ENCODE results near the gene PGAM2. TPM values are rescaled to one million over a fixed set of nuclear protein-coding genes. Genes with fewer than 3 reads are reported as not detected.
A peak's percentile ranks its signal among the peaks of the same experiment; 100 is the strongest.

Gene PGAM2
- total RNA-seq, 2 experiments from 2014 or later = 1.3 to 1.8 TPM

- ChIA-PET POLR2A (interaction anchor here (1.1 to 2.9 kb wide), 3 partner anchors 9 to 17 kb away, joined by 3 to 8 read pairs (median 4); partner anchors contain the start of gene DBNL), CTCF (no interaction called here)
- intact Hi-C loops (cut with DNase I, micrococcal nuclease) = no loop called here
- no peak overlapping the region for H3K4me3 Mint-ChIP-seq
- Histone ChIP-seq H3K27ac (ENCODE audit: low read depth in 1 of 2, low read length in 2 of 2) (no peak overlapping the region), H3K4me3 (ENCODE audit: low read length) (no peak overlapping the region), H3K9me3 (ENCODE audit: control insufficient read depth in 1 of 2, insufficient read depth in 1 of 2, low read length in 2 of 2) (peaks cover 0 to 6% of the 10 kb centered on the region in 2 experiments), H3K27me3 (ENCODE audit: control insufficient read depth in 1 of 2, insufficient read depth in 2 of 2, low read length in 2 of 2) (no peaks in the 10 kb centered on the region), H3K36me3 (ENCODE audit: insufficient read depth, low read length) (peaks cover 62% of the 10 kb centered on the region), H3K4me1 (ENCODE audit: insufficient read depth, low read length) (peaks cover 21% of the 10 kb centered on the region)
- peak in 1 of 14 experiments; percentile 16 for DNase-seq
- no peak for TF ChIP-seq CTCF (IDR thresholded peaks at IDR 0.05)
- no peaks in the 10 kb centered on the region for H3K27me3 Mint-ChIP-seq
- H3K4me1 Mint-ChIP-seq (ENCODE audit: low read depth) = peaks cover 14% of the 10 kb centered on the region
- no peaks in the 10 kb centered on the region for H3K9me3 Mint-ChIP-seq
- H3K36me3 Mint-ChIP-seq (ENCODE audit: low read depth) = peaks cover 55% of the 10 kb centered on the region
- H3K27ac Mint-ChIP-seq = no peak overlapping the region
- no peak for ATAC-seq (ENCODE audit: poor library complexity)
Observed at GRCh38 chr7:44060948-44061644, 4.3 kb downstream of the PGAM2 start.

GRCh38 chr7:44060091-44060947 is 5.0 kb downstream of the PGAM2 start:
- DNase-seq = peak in 1 of 14 experiments; percentile 21
- peaks cover 69% of the 10 kb centered on the region for H3K36me3 ChIP-seq (ENCODE audit: insufficient read depth, low read length)
- intact Hi-C loops (cut with DNase I, micrococcal nuclease) = no loop called here

More at GRCh38 chr7:44060091-44060947, 5.0 kb downstream of the PGAM2 start:
- Mint-ChIP-seq H3K9me3 (no peaks in the 10 kb centered on the region), H3K27me3 (no peaks in the 10 kb centered on the region), H3K36me3 (ENCODE audit: low read depth) (peaks cover 63% of the 10 kb centered on the region), H3K4me3 (no peak overlapping the region), H3K4me1 (ENCODE audit: low read depth) (peaks cover 14% of the 10 kb centered on the region), H3K27ac (no peak overlapping the region)
- Histone ChIP-seq H3K4me1 (ENCODE audit: insufficient read depth, low read length) (peaks cover 13% of the 10 kb centered on the region), H3K27me3 (ENCODE audit: control insufficient read depth in 1 of 2, insufficient read depth in 2 of 2, low read length in 2 of 2) (no peaks in the 10 kb centered on the region), H3K9me3 (ENCODE audit: control insufficient read depth in 1 of 2, insufficient read depth in 1 of 2, low read length in 2 of 2) (peaks cover 0 to 6% of the 10 kb centered on the region in 2 experiments), H3K27ac (ENCODE audit: low read depth in 1 of 2, low read length in 2 of 2) (no peak overlapping the region), H3K4me3 (ENCODE audit: low read length) (no peak overlapping the region)
- ATAC-seq (ENCODE audit: poor library complexity) = no peak
- TF ChIP-seq CTCF (IDR thresholded peaks at IDR 0.05) = no peak
- ChIA-PET CTCF (no interaction called here), POLR2A (interaction anchor here (1.1 to 2.9 kb wide), 2 partner anchors 8 to 16 kb away, joined by 4 to 8 read pairs; partner anchors contain the start of gene DBNL)
